LNCaP clone FGC (cell line): Measurements from ENCODE around the gene POPDC2.
A peak's percentile ranks its signal among the peaks of the same experiment; 100 is the strongest.
"Not testable (repeated sequence)": the region's sequence is repeated elsewhere in the genome, so short reads cannot be mapped to it uniquely, and the experiment has no call there.

ENCODE experiments used
- DNase-seq: peaks from one replicate; pipeline ENCODE4 v3.0.0-alpha.2; 2011; ENCODE audit warnings: low read depth
- H3K4me3 ChIP-seq: 2 replicates; pipeline ENCODE4 v1.5.1; 2011; ENCODE audit warnings: mild to moderate bottlenecking, low read depth, low read length, control low read depth
- TF ChIP-seq, protein P1 (sequence below): IDR thresholded peaks from 2 replicates; pipeline ENCODE4 v1.5.1; 2012; ENCODE audit warnings: mild to moderate bottlenecking; ENCODE audit not compliant: control insufficient read depth, insufficient read depth; ENCODE audit errors: extremely low read depth

Gene POPDC2

DNA sequence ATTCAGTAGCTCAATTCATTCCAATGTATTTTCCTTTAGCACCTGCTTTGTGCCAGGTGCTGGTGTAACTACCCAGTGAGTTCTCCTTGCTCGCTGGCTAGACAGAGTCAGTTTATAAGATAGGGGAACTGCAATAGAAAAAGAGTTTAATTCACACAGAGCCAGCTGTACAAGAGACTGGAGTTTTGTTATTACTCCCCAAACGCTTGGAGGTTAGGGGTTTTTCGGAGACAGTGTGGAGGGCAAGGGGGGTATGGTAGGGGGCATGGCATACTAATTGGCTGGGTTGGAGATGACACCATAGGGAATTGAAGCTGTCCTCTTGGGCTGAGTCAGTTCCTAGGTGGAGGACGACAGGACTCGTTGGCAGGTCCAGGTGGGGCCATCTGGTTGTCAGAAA, 37.0 kb upstream of the POPDC2 start:
- H3K4me3 ChIP-seq: no peak overlapping the region
- DNase-seq: no peak
- TF ChIP-seq, protein P1, sequence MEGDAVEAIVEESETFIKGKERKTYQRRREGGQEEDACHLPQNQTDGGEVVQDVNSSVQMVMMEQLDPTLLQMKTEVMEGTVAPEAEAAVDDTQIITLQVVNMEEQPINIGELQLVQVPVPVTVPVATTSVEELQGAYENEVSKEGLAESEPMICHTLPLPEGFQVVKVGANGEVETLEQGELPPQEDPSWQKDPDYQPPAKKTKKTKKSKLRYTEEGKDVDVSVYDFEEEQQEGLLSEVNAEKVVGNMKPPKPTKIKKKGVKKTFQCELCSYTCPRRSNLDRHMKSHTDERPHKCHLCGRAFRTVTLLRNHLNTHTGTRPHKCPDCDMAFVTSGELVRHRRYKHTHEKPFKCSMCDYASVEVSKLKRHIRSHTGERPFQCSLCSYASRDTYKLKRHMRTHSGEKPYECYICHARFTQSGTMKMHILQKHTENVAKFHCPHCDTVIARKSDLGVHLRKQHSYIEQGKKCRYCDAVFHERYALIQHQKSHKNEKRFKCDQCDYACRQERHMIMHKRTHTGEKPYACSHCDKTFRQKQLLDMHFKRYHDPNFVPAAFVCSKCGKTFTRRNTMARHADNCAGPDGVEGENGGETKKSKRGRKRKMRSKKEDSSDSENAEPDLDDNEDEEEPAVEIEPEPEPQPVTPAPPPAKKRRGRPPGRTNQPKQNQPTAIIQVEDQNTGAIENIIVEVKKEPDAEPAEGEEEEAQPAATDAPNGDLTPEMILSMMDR: no peak

DNA sequence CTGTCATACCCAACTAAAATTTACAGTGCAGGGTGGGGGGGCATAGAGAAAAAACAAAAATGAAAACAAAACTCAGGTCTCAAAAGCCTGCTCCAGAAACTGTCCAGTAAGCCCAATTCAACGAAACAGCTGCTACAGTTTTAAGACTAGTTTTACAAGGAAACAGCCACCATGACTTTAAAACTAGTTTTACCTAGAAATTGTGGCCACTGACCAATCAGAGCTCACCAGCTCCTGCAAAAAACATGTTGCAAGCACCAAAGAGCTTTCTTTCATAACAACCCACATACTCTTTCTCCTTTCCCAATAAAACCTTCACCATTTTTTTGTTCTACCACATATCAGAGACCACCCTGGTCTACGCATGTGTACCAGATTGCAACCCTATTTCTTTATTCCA, 35.1 kb upstream of the POPDC2 start:
- TF ChIP-seq, protein P1: no peak
- no peak overlapping the region for H3K4me3 ChIP-seq
- no peak for DNase-seq

DNA sequence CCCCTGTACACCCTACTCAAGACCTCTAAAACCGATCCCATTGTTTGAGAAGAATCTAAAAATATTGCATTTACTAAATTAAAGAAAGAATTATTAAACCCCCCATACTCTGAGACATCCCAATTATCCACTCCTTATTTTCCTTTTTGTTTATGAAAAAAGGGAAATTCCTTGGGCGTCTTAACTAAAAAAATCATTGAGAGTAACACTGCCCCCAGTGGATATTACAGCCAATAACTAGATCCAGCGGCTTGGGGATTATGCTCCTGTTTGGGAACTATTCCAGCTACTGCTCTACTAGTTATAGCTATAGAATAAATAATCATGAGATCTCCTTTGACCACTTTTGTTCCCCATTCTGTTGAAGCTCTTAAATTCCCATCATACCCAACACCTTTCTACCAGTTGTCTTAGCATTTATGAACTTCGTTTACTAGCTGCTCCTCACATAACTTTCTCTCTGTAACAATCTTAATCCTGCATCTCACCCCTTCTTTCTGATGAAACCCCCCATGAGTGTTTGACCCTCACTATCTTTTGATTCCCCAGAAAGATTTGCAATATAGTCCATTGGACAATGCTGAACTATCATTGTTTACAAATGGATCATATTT, 29.8 kb upstream of the POPDC2 start:
- no peak for DNase-seq
- TF ChIP-seq, protein P1: peak; percentile 51
- H3K4me3 ChIP-seq: no peak overlapping the region

DNA sequence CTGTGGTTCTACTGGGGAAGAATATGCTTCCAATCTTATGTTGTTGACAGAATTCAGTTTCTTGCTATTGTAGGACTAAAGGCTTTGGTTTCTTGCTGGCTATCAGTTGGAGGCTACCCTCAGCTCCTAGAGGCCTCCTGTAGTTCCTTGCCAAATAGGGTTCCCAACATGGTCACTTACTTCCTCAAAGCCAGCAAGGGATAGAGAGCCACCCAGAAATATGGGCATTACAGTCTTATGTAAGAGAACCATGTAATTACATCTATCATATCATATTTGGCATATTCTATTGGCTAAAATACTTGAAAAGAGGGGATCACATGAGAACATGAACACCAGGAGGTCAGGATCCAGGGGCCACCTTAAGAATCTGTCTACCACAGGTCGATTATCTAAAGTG, 23.0 kb upstream of the POPDC2 start:
- no peak for DNase-seq
- no peak overlapping the region for H3K4me3 ChIP-seq
- TF ChIP-seq, protein P1: no peak

DNA sequence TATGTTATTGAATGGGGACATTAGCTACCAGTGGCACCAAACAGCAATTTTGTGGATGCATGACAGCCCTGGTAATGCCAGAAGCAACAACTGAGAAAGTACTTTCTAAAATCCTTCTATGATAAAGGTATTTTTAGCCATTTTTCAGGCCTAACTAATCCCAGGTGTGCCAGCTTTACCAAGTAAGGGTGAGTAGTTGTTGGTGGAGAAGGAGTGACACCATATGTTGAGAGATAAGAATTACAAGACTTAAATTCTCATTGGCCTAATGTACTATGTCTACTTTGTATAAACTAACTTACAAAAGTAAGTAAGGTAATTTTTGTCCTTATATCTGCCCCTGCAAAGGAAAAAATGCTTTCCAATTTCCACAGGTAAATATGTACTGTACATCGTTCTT, 20.9 kb upstream of the POPDC2 start:
- TF ChIP-seq, protein P1: peak; percentile 78
- no peak for DNase-seq
- H3K4me3 ChIP-seq: no peak overlapping the region

DNA sequence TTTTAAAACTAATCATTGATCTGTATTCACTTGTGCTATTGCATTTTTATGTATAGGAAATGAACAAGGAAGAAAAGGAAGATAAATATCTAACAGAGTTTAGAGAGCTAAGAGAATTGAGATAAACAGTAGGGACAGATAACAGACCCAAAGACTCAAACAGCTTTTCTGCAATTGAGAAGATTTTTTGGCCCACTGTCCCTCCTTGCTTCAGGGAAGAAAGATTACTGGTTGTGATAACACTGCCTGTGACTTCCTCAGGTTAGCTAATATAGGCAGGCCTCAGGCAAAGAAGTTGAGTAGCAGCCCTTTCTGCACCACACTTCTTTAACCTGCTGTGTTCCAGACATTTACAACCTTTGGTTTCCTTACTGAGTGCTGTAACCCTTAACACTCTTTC, 19.5 kb upstream of the POPDC2 start:
- TF ChIP-seq, protein P1: no peak
- H3K4me3 ChIP-seq: no peak overlapping the region
- DNase-seq: no peak

DNA sequence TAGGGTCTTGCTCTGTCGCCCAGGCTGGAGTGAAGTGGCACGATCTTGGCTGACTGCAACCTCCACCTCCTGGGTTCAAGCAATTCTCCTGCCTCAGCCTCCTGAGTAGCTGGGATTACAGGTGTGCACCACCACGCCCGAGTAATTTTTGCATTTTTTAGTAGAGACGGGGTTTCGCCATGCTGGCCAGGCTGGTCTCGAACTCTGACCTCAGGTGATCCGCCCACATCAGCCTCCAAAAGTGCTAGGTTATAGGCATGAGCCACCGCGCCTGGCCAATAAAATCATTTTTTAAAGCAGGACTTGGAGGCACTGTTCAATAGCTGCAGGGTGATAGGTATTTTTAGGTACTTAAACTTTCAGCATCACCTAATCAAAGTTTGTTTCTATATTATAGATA, 17.8 kb upstream of the POPDC2 start:
- not testable (repeated sequence) for DNase-seq, H3K4me3 ChIP-seq
